Endothelial cell of umbilical vein (primary cell): ENCODE data around the gene JPH3.

Source experiments
- EZH2 ChIP-seq: IDR thresholded peaks from 2 replicates; pipeline ENCODE4 v1.6.1; 2012; ENCODE audit warnings: borderline replicate concordance, low read depth, mild to moderate bottlenecking, moderate library complexity, low read length, inconsistent platforms; ENCODE audit not compliant: severe bottlenecking
- JUN ChIP-seq: IDR thresholded peaks from 2 replicates; pipeline ENCODE4 v1.6.1; 2011; ENCODE audit warnings: borderline replicate concordance, low read depth; ENCODE audit not compliant: insufficient read length, insufficient read depth
- MAX ChIP-seq: IDR thresholded peaks from 2 replicates; pipeline ENCODE4 v1.6.1; 2011; ENCODE audit not compliant: insufficient read depth, insufficient read length
- POLR2A ChIP-seq: IDR thresholded peaks from 2 replicates; pipeline ENCODE4 v1.6.1; 2012; ENCODE audit warnings: low read depth, mild to moderate bottlenecking, control low read depth, low read length
- POLR2AphosphoS5 ChIP-seq: IDR thresholded peaks from 2 replicates; pipeline ENCODE4 v1.6.1; 2012; ENCODE audit warnings: low read depth, mild to moderate bottlenecking, control low read depth, low read length, moderate library complexity; ENCODE audit not compliant: insufficient read depth
- TF ChIP-seq, protein P1 (sequence below), 2 donors: IDR thresholded peaks; 1 replicate in 1 of 2; 2 replicates in 1 of 2; pipeline ENCODE4 v1.5.1; 2011; ENCODE audit warnings: low read length in 2 of 2, mild to moderate bottlenecking in 2 of 2, moderate library complexity in 2 of 2, control low read depth in 1 of 2, inconsistent platforms in 1 of 2, low read depth in 1 of 2; ENCODE audit not compliant: insufficient read depth in 1 of 2; ENCODE audit errors: extremely low read depth in 1 of 2

DNA sequence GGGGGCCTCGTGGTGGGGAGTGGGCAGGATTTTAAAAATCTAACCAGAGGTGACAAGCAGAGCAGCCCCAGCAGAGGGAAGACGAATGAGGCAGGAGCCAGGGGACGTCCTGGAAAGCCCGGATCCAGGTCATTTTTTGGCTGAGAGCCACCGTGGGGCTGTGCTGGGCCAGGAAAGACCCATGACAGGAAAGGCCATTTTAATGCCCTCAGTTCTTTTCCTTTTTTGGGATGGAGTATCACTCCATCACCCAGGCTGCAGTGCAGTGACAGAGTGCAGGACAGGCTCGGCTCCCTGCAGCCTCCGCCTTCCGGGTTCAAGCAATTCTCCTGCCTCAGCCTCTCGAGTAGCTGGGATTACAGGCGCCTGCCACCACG, 30.5 kb upstream of the JPH3 start:
- TF ChIP-seq, protein P1, sequence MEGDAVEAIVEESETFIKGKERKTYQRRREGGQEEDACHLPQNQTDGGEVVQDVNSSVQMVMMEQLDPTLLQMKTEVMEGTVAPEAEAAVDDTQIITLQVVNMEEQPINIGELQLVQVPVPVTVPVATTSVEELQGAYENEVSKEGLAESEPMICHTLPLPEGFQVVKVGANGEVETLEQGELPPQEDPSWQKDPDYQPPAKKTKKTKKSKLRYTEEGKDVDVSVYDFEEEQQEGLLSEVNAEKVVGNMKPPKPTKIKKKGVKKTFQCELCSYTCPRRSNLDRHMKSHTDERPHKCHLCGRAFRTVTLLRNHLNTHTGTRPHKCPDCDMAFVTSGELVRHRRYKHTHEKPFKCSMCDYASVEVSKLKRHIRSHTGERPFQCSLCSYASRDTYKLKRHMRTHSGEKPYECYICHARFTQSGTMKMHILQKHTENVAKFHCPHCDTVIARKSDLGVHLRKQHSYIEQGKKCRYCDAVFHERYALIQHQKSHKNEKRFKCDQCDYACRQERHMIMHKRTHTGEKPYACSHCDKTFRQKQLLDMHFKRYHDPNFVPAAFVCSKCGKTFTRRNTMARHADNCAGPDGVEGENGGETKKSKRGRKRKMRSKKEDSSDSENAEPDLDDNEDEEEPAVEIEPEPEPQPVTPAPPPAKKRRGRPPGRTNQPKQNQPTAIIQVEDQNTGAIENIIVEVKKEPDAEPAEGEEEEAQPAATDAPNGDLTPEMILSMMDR (IDR thresholded peaks at IDR 0.05; ENCODE audit: extremely low read depth in 1 of 2, insufficient read depth in 1 of 2, low read depth in 1 of 2, low read length in 2 of 2) = no peak
- TF ChIP-seq MAX (no peak), POLR2A (no peak), POLR2AphosphoS5 (no peak), EZH2 (no peak), JUN (no peak)
